ENCODE data around the gene CSNK1D.

GRCh38 chr17:82213251-82214011 is 60.1 kb downstream of the CSNK1D start:
- TF ChIP-seq, protein P1, sequence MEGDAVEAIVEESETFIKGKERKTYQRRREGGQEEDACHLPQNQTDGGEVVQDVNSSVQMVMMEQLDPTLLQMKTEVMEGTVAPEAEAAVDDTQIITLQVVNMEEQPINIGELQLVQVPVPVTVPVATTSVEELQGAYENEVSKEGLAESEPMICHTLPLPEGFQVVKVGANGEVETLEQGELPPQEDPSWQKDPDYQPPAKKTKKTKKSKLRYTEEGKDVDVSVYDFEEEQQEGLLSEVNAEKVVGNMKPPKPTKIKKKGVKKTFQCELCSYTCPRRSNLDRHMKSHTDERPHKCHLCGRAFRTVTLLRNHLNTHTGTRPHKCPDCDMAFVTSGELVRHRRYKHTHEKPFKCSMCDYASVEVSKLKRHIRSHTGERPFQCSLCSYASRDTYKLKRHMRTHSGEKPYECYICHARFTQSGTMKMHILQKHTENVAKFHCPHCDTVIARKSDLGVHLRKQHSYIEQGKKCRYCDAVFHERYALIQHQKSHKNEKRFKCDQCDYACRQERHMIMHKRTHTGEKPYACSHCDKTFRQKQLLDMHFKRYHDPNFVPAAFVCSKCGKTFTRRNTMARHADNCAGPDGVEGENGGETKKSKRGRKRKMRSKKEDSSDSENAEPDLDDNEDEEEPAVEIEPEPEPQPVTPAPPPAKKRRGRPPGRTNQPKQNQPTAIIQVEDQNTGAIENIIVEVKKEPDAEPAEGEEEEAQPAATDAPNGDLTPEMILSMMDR (tag by site-specific recombination; IDR thresholded peaks at IDR 0.05): no peak
- TF ChIP-seq ZNF600 (tag by site-specific recombination; IDR thresholded peaks at IDR 0.05) (peak; percentile 97), ZSCAN30 (tag by site-specific recombination; IDR thresholded peaks at IDR 0.05) (no peak), ZBTB49 (tag by site-specific recombination; IDR thresholded peaks at IDR 0.05; ENCODE audit: low read depth) (no peak), ZNF248 (tag by site-specific recombination; IDR thresholded peaks at IDR 0.05) (no peak), ZNF521 (tag by site-specific recombination; IDR thresholded peaks at IDR 0.05) (no peak), REPIN1 (tag by site-specific recombination; IDR thresholded peaks at IDR 0.05; ENCODE audit: low read depth) (no peak), SETDB1 (IDR thresholded peaks at IDR 0.05; ENCODE audit: insufficient read length, low read length) (no peak)
